DOHH2 (cell line): ENCODE results near the gene SIDT2.

Source experiments
- H3F3A ChIP-seq: fragments of 200-600 bp; sonication (generic), shearing (Covaris generic); 2 replicates; pipeline ENCODE4 v1.6.0; 2016; ENCODE audit warnings: antibody characterized with exemption, mild to moderate bottlenecking; ENCODE audit not compliant: control insufficient read depth, insufficient read depth
- H3K27ac ChIP-seq: fragments of 200-600 bp; sonication (generic); 2 replicates; pipeline ENCODE4 v1.5.1; 2014; ENCODE audit warnings: low read depth, mild to moderate bottlenecking, low read length, moderate library complexity
- H3K27me3 ChIP-seq: fragments of 200-600 bp; sonication (generic); 2 replicates; pipeline ENCODE4 v1.6.1; 2014; ENCODE audit warnings: mild to moderate bottlenecking, low read length, mixed read lengths; ENCODE audit not compliant: control insufficient read depth
- H3K36me3 ChIP-seq: fragments of 200-600 bp; sonication (generic); 2 replicates; pipeline ENCODE4 v1.6.1; 2014; ENCODE audit warnings: mild to moderate bottlenecking, low read length, moderate library complexity, mixed read lengths; ENCODE audit not compliant: control insufficient read depth
- H3K4me1 ChIP-seq: fragments of 200-600 bp; sonication (generic); 2 replicates; pipeline ENCODE4 v1.6.1; 2014; ENCODE audit warnings: mild to moderate bottlenecking, low read length, mixed read lengths; ENCODE audit not compliant: control insufficient read depth
- H3K4me2 ChIP-seq: fragments of 200-600 bp; sonication (generic); 2 replicates; pipeline ENCODE4 v1.6.0; 2014; ENCODE audit warnings: mild to moderate bottlenecking, low read length, moderate library complexity
- H3K4me3 ChIP-seq: fragments of 200-600 bp; sonication (generic); 2 replicates; pipeline ENCODE4 v1.5.1; 2014; ENCODE audit warnings: mild to moderate bottlenecking, low read length, mixed read lengths
- H3K79me2 ChIP-seq: fragments of 200-600 bp; sonication (generic); 2 replicates; pipeline ENCODE4 v1.6.1; 2014; ENCODE audit warnings: mild to moderate bottlenecking, low read length, mixed read lengths; ENCODE audit not compliant: control insufficient read depth
- H3K9me2 ChIP-seq: fragments of 200-600 bp; sonication (generic); replicated peaks from 2 replicates; pipeline ENCODE4 v1.6.1; 2014; ENCODE audit warnings: mild to moderate bottlenecking, low read length, mixed read lengths; ENCODE audit not compliant: control insufficient read depth
- H3K9me3 ChIP-seq: fragments of 200-600 bp; sonication (generic); 2 replicates; pipeline ENCODE4 v1.6.1; 2014; ENCODE audit warnings: antibody characterized with exemption, low read length, mixed read lengths; ENCODE audit not compliant: control insufficient read depth, insufficient read depth
- H4K20me1 ChIP-seq: fragments of 200-600 bp; sonication (generic); 2 replicates; pipeline ENCODE4 v1.6.0; 2014; ENCODE audit warnings: low read depth, mild to moderate bottlenecking, antibody characterized with exemption, low read length, moderate library complexity; ENCODE audit not compliant: control insufficient read depth, insufficient read depth
- CTCF ChIP-seq: fragments of 200-600 bp; sonication (generic); IDR thresholded peaks from one replicate; pipeline ENCODE4 v1.5.1; 2014; ENCODE audit warnings: antibody characterized with exemption, mild to moderate bottlenecking, low read depth, low read length; ENCODE audit not compliant: poor library complexity, severe bottlenecking
- EZH2phosphoT487 ChIP-seq: fragments of 200-600 bp; sonication (generic); IDR thresholded peaks from 2 replicates; pipeline ENCODE4 v1.6.1; 2017; ENCODE audit warnings: borderline replicate concordance, mild to moderate bottlenecking, antibody characterized with exemption, low read length, moderate library complexity, mixed read lengths

The SIDT2 gene

DNA sequence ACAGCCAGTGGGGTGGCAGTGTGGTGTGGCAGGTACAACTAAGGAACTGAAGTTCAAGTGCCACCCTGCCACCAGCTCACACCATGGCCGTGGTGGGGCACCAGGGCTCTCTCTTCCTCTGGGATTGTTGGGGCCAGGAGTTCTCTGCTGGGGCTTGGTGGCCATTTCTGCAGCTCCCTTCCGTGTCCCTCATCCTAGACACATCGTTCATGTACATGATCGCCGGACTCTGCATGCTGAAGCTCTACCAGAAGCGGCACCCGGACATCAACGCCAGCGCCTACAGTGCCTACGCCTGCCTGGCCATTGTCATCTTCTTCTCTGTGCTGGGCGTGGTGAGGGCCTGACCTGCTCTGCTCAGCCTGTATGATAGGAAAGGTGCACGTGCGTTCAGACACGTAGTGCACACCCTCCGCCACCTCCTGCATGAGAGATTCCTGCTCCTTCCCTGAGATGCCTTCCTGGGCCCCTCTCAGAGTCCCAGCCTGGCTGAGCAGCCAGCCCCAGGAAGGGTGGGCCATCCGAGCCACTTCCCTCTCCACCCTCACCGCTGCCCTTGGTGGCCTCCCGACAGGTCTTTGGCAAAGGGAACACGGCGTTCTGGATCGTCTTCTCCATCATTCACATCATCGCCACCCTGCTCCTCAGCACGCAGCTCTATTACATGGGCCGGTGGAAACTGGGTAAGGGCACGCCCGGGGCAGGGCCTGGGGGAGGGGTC is 13.3 kb downstream of the SIDT2 start:
- Histone ChIP-seq H3K4me3 (no peak overlapping the region), H4K20me1 (no peaks in the 10 kb centered on the region), H3K79me2 (no peaks in the 10 kb centered on the region), H3K27me3 (no peaks in the 10 kb centered on the region), H3K4me2 (no peak overlapping the region), H3K9me3 (no peaks in the 10 kb centered on the region), H3K9me2 (no peaks in the 10 kb centered on the region), H3F3A (no peaks in the 10 kb centered on the region), H3K36me3 (peaks cover 6% of the 10 kb centered on the region), H3K4me1 (peaks cover 17% of the 10 kb centered on the region), H3K27ac (no peak overlapping the region)
- no peak for TF ChIP-seq CTCF
- no peak for TF ChIP-seq EZH2phosphoT487

- H3K27me3 ChIP-seq: no peaks in the 10 kb centered on the region
- TF ChIP-seq EZH2phosphoT487 (no peak), CTCF (no peak)
- no peak overlapping the region for H3K4me3 ChIP-seq
- H3K4me1 ChIP-seq: peaks cover 17% of the 10 kb centered on the region
- H3K9me2 ChIP-seq: no peaks in the 10 kb centered on the region
- no peak overlapping the region for H3K27ac ChIP-seq
- no peaks in the 10 kb centered on the region for H3K79me2 ChIP-seq
- H3K4me2 ChIP-seq: no peak overlapping the region
- H3F3A ChIP-seq: no peaks in the 10 kb centered on the region
- H3K9me3 ChIP-seq: no peaks in the 10 kb centered on the region
- H3K36me3 ChIP-seq: peaks cover 6% of the 10 kb centered on the region
- no peaks in the 10 kb centered on the region for H4K20me1 ChIP-seq
Measured at GRCh38 chr11:117192401-117192875, 13.9 kb downstream of the SIDT2 start.

DNA sequence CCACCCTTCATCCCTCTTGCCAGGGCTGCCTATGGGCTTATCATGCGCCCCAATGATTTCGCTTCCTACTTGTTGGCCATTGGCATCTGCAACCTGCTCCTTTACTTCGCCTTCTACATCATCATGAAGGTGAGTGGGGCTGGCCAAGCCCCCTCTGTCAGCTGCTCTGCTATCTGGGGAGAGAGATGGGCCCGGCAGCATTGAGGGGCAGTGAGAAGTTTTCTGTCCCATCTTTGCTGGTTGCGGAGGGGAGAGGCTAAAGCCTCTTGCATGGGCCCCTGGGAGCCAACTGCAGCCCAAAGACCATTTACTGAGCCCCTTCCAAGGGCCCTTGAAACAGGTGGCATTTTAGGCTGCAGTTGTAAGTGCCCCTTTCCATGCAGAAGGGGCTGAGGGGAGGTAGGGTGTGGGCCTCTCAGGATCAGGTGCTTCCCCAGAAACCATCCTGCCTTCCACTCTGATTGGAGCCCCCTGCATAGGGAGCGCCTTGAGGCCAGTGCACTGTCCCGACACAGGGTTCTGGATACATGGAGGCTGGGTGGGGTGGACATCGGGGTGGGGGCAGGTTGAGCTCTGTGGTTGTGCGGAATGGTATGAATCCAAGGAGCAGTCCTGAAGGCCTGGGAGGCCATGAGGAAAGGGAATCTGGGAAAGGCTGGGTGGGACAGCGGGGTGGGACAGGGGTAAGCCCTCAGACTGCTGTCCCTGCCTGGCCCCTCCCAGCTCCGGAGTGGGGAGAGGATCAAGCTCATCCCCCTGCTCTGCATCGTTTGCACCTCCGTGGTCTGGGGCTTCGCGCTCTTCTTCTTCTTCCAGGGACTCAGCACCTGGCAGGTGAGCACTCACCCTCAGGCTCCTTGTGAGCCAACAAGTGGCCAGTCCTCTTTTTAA is 14.8 kb downstream of the SIDT2 start:
- no peaks in the 10 kb centered on the region for H3K9me2 ChIP-seq
- H3K4me2 ChIP-seq: no peak overlapping the region
- H3F3A ChIP-seq: no peaks in the 10 kb centered on the region
- no peak overlapping the region for H3K4me3 ChIP-seq
- H3K27me3 ChIP-seq: no peaks in the 10 kb centered on the region
- no peak overlapping the region for H3K27ac ChIP-seq
- no peak for TF ChIP-seq EZH2phosphoT487
- TF ChIP-seq CTCF: no peak
- H3K4me1 ChIP-seq: peaks cover 17% of the 10 kb centered on the region
- no peaks in the 10 kb centered on the region for H3K79me2 ChIP-seq
- H3K36me3 ChIP-seq: peaks cover 6% of the 10 kb centered on the region
- no peaks in the 10 kb centered on the region for H3K9me3 ChIP-seq
- H4K20me1 ChIP-seq: no peaks in the 10 kb centered on the region
